SJSA1 (cell line): ENCODE data around the gene HEXA. TPM values are rescaled to one million over a fixed set of nuclear protein-coding genes. Genes with fewer than 3 reads are reported as not detected.

Source experiments
- DNase-seq, 2 experiments: peaks; one replicate each; pipeline ENCODE4 v3.0.0-alpha.2; 2015 to 2020; ENCODE audit warnings: low spot score in 2 of 2, low read depth in 1 of 2
- H3K27ac ChIP-seq: fragments of 250-450 bp; sonication (Bioruptor Pico); 2 replicates; pipeline ENCODE4 v1.5.1; 2020; ENCODE audit warnings: mild to moderate bottlenecking, moderate library complexity
- H3K27me3 ChIP-seq: fragments of 250-450 bp; sonication (Bioruptor Pico); replicated peaks from 2 replicates; pipeline ENCODE4 v1.5.1; 2020; ENCODE audit warnings: mild to moderate bottlenecking, moderate library complexity
- H3K36me3 ChIP-seq: fragments of 250-450 bp; sonication (Bioruptor Pico); 2 replicates; pipeline ENCODE4 v1.5.1; 2020; ENCODE audit warnings: mild to moderate bottlenecking
- H3K4me1 ChIP-seq: fragments of 250-450 bp; sonication (Bioruptor Pico); replicated peaks from 2 replicates; pipeline ENCODE4 v1.6.1; 2021; ENCODE audit warnings: mild to moderate bottlenecking
- H3K4me3 ChIP-seq: fragments of 250-450 bp; sonication (Bioruptor Pico); 2 replicates; pipeline ENCODE4 v1.5.1; 2020; ENCODE audit warnings: mild to moderate bottlenecking
- H3K9me3 ChIP-seq: fragments of 250-450 bp; sonication (Bioruptor Pico); replicated peaks from 2 replicates; pipeline ENCODE4 v1.5.1; 2020; ENCODE audit warnings: mild to moderate bottlenecking
- total RNA-seq: library from RNA; depleted of rRNA; stranded (reverse); fragments of >200 nt; shearing (Covaris generic); gene quantifications from 2 replicates; pipeline ENCODE4 v1.2.3, GENCODE V29; 2014

Gene HEXA
- total RNA-seq, 1 experiment from 2014 or later = 90.0 TPM

DNA sequence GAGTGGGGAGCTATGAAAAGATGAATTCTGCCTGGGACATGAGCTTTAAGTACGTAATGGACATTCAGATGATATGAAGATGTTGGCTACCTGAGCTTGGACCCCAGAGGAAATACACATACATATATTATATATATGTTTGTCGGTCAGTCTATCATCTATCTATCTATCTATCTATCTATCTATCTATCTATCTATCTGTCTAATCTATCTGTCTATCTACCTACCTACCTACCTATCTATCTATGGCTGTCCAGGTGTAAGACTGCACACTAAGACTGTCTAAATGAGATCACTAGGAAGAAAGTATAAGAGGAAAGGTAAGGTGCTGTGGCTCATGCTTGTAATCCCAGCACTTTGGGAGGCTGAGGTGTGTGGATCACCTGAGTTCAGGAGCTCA is 37.7 kb downstream of the HEXA start:
- H3K27me3 ChIP-seq = no peaks in the 10 kb centered on the region
- no peaks in the 10 kb centered on the region for H3K9me3 ChIP-seq
- no peak for DNase-seq
- peaks cover 14% of the 10 kb centered on the region for H3K4me1 ChIP-seq
- H3K4me3 ChIP-seq = no peak overlapping the region
- no peaks in the 10 kb centered on the region for H3K36me3 ChIP-seq
- no peak overlapping the region for H3K27ac ChIP-seq

DNA sequence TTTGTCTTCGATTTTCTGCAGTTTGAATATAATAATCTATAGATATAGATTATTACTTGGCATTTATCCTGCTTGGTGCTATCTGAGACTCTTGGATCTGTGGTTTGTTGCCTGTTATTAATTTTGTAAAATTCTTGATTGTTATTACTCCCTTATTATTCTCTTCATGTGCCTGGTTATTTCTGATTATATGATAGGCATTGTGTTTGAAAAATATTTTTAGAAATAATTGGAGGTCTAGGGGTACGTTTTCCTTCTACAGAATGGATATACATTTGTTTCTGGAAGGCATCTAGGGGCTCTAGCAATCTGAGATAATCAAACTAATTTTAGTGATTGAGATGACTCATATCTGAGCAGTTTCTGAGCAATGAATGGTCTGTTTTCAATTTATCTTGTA is 41.0 kb downstream of the HEXA start:
- Histone ChIP-seq H3K9me3 (no peaks in the 10 kb centered on the region), H3K27ac (no peak overlapping the region), H3K27me3 (no peaks in the 10 kb centered on the region), H3K4me3 (no peak overlapping the region), H3K36me3 (no peaks in the 10 kb centered on the region), H3K4me1 (peaks cover 9% of the 10 kb centered on the region)
- DNase-seq = no peak

DNA sequence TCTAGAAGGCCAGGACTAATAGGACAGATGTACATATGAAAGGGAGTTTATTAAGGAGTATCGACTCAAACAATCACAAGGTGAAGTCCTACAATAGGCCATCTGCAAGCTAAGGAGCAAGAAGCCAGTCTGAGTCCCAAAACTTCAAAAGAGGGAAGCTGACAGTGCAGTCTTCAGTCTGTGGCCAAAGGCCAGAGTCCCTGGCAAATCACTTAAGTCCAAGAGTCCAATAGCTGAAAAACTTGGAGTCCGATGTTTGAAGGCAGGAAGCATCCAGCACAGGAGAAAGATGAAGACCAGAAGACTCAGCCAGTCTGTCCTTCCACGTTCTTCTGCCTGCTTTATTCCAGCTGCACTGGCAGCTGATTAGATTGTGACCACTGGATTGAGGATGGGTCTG is 44.8 kb downstream of the HEXA start:
- H3K27ac ChIP-seq = no peak overlapping the region
- DNase-seq = no peak
- H3K4me1 ChIP-seq = no peaks in the 10 kb centered on the region
- no peak overlapping the region for H3K4me3 ChIP-seq
- no peaks in the 10 kb centered on the region for H3K27me3 ChIP-seq
- no peaks in the 10 kb centered on the region for H3K9me3 ChIP-seq
- H3K36me3 ChIP-seq = no peaks in the 10 kb centered on the region; the same call in 1 of the 2 replicates

DNA sequence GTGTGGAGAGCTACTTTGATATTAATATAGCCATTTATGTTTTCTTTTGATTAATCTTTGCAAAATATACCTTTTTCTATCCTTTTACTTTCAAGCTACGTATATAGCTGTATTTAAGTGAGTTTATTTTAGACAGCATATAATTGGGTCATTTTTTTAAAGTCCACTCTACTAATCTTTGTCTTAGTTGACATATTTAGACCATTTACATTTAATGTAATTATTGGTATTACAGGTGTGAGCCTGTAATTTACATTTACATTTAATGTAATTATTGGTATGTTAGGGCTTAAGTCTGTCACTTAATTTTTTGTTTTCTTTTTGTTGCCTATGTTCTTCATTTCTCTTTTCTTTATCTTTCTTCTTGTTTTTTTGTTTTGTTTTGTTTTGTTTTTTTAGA is 52.1 kb downstream of the HEXA start:
- H3K36me3 ChIP-seq = no peaks in the 10 kb centered on the region; the same call in 1 of the 2 replicates
- no peak overlapping the region for H3K4me3 ChIP-seq
- DNase-seq = no peak
- no peak overlapping the region for H3K27ac ChIP-seq
- H3K27me3 ChIP-seq = no peaks in the 10 kb centered on the region; the same call in 1 of the 2 replicates
- peaks cover 11% of the 10 kb centered on the region for H3K4me1 ChIP-seq
- H3K9me3 ChIP-seq = peaks cover 3% of the 10 kb centered on the region; the same call in 1 of the 2 replicates

DNA sequence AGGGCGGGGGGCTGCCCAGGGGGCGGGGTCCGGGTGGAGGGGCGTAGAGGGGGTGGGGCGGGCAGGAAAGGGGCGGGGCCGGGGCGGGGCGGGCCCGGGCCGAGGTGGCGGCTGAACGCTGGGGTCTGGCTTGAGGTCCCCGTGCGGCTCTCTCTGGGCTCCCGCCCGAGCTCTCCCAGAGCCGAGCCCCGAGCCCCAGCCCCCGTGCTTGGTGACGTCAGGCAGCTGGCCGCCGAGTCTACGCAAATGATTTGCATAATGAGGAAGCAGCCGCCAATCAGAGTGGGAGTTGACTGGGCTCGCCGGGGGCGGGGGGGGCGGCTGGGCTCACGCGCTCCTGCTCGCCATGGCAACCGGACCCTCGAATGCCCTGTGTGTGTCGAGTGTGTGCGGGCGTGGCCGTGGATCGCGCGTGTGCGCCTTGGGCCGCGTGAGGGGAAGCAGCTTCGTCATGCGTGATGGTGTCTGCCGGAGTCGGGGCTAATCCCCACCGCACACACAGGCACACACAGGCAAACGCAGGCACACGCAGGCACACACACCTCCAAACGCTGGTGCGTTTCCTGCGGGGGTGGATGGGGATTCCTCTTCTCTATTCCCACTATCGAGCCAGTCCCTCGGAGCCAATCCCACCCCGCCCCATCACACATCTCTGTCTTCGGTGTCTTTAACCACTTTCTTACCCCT is 55.7 kb downstream of the HEXA start, which contains the start of gene CELF6:
TSS of gene CELF6 (minus strand) at position 173 of the 687 bp plus-strand sequence. CDS start 283 bp downstream, outside the sequence.
- H3K27ac ChIP-seq = no peak within 1 kb of the TSS

DNA sequence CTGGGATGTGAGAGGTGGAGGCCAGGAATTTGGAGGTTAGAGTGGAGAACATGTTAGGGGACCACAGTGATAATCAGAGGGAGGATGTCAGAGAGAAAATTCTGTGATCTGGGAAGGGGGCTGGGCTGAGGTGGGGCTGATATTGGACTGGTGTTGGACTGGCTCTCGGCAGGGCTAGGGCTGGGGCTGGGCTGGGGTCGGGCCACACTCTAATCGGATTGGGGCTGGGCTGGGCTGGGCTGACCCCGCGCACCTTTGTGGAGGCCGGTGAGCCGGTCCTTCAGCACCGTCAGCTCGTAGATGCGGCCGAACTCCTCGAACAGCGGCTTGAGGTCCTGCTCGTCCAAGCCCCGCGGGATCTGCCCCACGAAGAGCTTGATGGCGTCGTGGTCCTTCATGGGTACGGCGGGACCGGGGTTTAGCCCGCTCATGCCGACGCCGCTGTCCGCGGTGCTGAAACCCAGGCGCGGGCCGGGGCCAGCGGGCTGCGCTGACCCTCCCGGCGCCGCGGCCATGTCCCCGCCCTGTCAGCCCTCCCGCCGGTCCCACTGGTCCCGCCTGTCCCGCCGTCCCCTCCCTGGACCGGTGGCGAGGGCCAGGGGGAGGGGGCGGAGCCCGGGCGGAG is 56.3 kb downstream of the HEXA start:
- peak; percentile 18 to 67 for DNase-seq
- peak overlapping the region; percentile 36 for H3K4me3 ChIP-seq
- no peaks in the 10 kb centered on the region; the same call in 1 of the 2 replicates for H3K27me3 ChIP-seq
- peaks cover 11% of the 10 kb centered on the region for H3K4me1 ChIP-seq
- H3K9me3 ChIP-seq = peaks cover 3% of the 10 kb centered on the region; the same call in 1 of the 2 replicates
- H3K27ac ChIP-seq = no peak overlapping the region
- H3K36me3 ChIP-seq = no peaks in the 10 kb centered on the region

More for the DNA sequence above, 55.7 kb downstream of the HEXA start, which contains the start of gene CELF6:
- no peaks in the 10 kb centered on the region; the same call in 1 of the 2 replicates for H3K27me3 ChIP-seq
- no peaks in the 10 kb centered on the region for H3K36me3 ChIP-seq
- peak; percentile 62 to 81 for DNase-seq
- H3K9me3 ChIP-seq = peaks cover 3% of the 10 kb centered on the region; the same call in 1 of the 2 replicates
- peak within 1 kb of the TSS; percentile 36 for H3K4me3 ChIP-seq
- peaks cover 11% of the 10 kb centered on the region for H3K4me1 ChIP-seq

DNA sequence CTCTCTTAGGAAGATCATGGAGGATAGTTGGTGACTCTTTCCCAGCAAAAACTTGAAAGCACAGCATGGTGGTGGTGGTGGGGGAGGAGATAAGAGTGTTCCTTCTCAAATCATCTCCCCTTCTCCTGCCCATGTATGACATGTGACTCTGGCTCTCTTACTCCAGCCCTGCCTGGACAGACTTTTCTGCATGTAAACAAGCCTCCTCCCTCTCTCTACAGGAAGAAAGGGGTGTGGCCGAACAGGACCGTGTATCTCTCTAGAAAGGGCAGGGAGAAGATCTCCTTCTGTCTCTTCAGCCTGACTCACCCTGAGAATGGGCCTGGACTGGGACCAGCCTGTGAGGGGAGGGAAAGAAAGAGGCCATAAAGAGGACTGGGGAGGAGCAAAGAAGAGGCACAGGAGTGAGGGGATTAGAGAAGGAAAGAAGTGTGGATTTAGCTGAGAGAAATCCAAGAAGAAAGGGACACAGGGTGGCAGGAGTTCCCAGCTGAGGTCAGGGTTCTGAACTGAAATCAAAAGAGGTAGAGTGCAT is 57.3 kb downstream of the HEXA start:
- Histone ChIP-seq H3K27me3 (no peaks in the 10 kb centered on the region; the same call in 1 of the 2 replicates), H3K4me1 (peaks cover 11% of the 10 kb centered on the region), H3K4me3 (no peak overlapping the region), H3K9me3 (peaks cover 3% of the 10 kb centered on the region; the same call in 1 of the 2 replicates), H3K27ac (no peak overlapping the region), H3K36me3 (no peaks in the 10 kb centered on the region)
- DNase-seq = no peak

DNA sequence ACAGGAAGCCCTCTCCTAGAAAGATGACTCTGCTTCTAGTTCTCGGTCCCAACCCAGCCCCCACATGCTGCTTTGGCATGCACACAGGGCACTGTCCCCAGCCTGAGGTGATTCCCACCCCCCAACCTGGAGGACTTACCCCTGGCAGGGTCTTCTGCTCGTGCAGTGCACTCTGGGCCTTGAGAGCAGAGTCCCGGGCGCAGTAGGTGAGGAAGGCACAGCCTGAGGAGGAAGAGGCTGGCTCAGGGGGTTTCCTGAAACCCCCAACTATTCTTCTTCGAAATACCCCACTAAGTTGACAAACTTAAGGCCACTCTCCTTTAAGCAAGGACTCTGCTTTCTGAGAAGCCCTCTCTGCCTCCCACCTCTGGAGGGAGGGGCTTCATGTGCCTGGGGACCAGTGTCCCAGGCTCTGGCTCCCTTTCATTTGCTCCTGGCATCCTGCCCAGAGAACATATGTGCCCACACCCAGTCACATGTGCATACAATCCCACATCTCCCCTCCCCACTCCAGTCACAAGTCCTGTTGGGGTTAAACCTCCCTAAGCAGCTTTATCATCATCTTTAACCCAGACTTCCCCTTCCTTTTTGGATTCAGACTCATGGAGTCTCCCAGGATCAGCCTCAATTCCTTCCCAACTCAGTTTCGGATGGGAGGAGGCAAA is 60.0 kb downstream of the HEXA start:
- peaks cover 11% of the 10 kb centered on the region for H3K4me1 ChIP-seq
- H3K4me3 ChIP-seq = no peak overlapping the region
- DNase-seq = no peak
- H3K27ac ChIP-seq = no peak overlapping the region
- no peaks in the 10 kb centered on the region; the same call in 1 of the 2 replicates for H3K27me3 ChIP-seq
- no peaks in the 10 kb centered on the region for H3K36me3 ChIP-seq
- H3K9me3 ChIP-seq = peaks cover 3% of the 10 kb centered on the region; the same call in 1 of the 2 replicates

DNA sequence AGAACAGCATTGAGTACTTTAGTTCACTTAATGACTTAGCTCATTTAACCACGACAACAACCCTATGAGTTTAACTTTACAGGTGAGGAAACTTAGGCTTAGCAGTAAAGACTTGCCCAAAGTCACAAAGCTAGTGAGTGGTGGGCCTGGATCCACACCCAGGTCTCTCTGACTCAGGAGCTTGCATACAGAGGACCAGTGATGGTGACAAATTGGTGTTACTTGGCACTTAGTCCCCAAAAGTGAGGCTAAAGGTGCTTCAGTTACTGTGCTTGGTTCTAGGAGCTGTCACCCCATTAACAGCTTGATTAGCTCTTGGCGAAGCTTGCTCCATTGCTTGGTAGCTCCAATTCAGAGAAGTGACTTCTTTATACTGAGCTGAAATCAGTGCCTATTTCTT is 61.9 kb downstream of the HEXA start:
- H3K4me1 ChIP-seq = no peaks in the 10 kb centered on the region
- H3K4me3 ChIP-seq = no peak overlapping the region
- DNase-seq = no peak
- H3K27me3 ChIP-seq = no peaks in the 10 kb centered on the region
- no peaks in the 10 kb centered on the region for H3K36me3 ChIP-seq
- H3K27ac ChIP-seq = no peak overlapping the region
- H3K9me3 ChIP-seq = no peaks in the 10 kb centered on the region

DNA sequence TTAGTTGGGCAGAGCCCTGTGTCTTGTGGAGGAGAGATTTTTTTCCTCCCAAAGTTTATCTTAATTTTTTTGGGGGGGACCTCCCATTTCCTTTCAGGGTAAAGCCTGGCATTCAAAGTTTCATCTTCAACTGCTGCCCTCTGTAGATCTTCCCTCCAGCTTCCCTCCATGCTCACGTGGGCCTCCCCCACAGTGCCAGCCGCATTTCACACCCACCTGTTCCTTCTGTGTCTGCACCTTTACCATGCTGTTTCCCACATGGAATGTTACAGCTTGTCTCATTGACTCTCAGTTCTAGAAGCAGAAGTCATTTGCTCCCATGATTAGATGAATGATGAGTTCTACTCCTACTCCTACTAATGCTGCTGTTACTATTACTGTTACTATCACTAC is 62.4 kb downstream of the HEXA start:
- no peaks in the 10 kb centered on the region for H3K36me3 ChIP-seq
- H3K4me3 ChIP-seq = no peak overlapping the region
- no peaks in the 10 kb centered on the region for H3K9me3 ChIP-seq
- H3K27me3 ChIP-seq = no peaks in the 10 kb centered on the region
- H3K27ac ChIP-seq = no peak overlapping the region
- no peaks in the 10 kb centered on the region for H3K4me1 ChIP-seq
- DNase-seq = no peak

DNA sequence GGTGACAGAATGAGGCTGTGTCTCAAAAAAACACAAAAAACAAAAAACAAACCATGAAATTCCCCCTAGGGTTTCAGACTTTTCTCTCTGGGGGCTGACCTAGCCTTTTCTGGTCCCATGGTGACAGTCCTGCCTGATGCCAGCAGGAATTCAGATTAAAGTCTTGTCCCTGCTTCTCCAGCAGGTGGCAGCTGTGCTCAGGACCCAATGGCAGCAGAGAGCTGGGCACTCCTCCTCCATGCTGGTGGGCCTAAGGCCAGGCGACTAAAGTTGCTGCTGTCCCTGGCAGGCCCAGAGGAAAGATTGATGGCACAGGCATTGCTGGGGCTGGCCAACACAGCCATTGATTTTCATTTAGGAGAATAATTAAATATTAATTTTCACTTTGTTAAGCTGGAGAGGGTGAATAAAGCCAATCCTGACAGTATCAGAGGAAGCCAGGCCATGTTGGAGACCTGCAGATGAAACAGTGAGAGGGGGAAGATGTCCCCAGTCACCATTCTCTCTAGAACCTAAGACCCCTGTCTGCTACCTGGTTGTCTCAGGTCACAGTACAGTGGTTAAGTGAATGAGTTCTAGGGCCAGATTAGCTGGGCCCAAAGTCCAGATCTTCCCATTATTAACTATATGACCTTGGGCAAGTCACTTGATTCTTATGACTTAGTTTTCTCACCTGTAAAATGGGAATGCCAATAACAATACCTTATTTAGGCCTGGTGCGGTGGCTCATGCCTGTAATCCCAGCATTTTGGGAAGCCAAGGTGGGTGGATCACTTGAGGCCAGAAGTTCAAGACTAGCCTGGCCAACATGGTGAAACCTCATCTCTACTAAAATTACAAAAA is 63.0 kb downstream of the HEXA start:
- no peak overlapping the region for H3K27ac ChIP-seq
- no peaks in the 10 kb centered on the region for H3K9me3 ChIP-seq
- H3K4me1 ChIP-seq = no peaks in the 10 kb centered on the region
- H3K36me3 ChIP-seq = no peaks in the 10 kb centered on the region
- H3K27me3 ChIP-seq = no peaks in the 10 kb centered on the region
- DNase-seq = peak; percentile 44 to 74
- no peak overlapping the region for H3K4me3 ChIP-seq

DNA sequence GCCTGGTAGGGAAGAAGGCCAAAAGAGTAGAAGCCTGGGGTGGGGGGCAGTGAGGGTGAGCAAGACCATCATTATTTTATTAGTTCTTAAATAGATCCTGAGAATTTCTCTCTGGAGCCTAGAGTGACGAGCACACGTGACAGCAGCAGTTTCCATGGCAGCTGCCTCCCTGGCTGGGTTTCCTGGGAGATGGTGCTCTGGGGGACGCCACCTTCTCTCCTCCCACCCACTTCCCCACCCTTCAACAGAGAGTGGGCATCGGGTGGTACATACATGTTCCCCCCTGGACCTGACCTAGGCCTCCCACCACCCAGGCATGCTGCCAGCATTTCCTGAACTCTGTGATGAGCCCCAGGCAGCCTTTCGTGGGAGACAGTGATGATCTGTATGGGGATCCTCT is 68.8 kb downstream of the HEXA start:
- no peak for DNase-seq
- H3K4me3 ChIP-seq = no peak overlapping the region
- no peak overlapping the region for H3K27ac ChIP-seq
- no peaks in the 10 kb centered on the region for H3K9me3 ChIP-seq
- H3K4me1 ChIP-seq = 0 out of 2 replicates have a peak, but pooled peaks cover 6% of the 10 kb centered on the region
- no peaks in the 10 kb centered on the region for H3K36me3 ChIP-seq
- H3K27me3 ChIP-seq = no peaks in the 10 kb centered on the region

DNA sequence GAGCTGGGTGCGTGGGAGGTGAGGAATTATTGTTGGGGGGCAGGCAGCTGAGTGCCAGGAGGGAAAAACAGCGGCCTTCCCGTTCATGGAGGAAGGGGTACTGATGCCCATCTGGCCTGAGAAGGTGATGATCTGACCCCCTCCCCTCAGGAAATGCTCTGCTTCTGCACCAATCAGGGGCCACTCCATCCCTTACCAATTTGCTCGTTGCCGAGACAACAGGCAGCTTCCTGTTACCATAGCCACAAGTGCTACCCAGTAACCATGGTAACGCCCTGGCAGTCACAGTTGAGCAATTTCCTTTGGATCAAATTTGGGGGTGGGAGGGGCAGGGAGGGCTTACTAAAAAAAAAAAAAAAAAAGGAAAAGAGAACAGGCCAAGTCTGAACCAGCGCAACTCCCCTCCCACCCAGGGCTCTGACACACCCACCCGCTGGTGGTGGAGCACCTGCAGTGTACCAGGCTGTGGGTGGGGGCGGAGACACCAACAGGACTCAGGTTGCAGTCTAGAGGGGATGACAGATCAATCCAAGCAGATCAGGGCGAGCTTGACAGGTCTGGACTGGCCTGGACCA is 69.5 kb downstream of the HEXA start:
- H3K9me3 ChIP-seq = no peaks in the 10 kb centered on the region
- H3K27ac ChIP-seq = no peak overlapping the region
- H3K27me3 ChIP-seq = no peaks in the 10 kb centered on the region
- 0 out of 2 replicates have a peak, but pooled peaks cover 6% of the 10 kb centered on the region for H3K4me1 ChIP-seq
- no peak overlapping the region for H3K4me3 ChIP-seq
- DNase-seq = no peak
- no peaks in the 10 kb centered on the region for H3K36me3 ChIP-seq
